ENCODE measurements around the gene ANO3.

DNA sequence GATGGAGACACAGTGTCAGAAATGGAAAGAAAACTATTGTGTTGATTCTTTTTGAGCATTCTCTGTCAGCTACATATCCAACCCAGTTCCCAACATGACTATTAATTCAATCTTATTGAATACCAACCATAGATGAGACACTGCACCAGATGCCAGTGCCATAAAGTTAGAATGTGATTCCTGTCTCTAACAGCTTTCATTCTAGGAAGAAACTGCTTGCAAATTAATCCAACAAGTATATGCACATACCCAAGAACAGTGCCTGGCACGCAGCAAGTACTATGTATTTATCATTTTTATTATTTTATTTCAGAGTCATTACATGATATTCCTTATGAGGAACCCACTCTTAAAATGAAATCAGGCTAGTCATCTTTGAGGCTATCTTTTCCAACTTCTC is 355.4 kb downstream of the ANO3 start:
- TF ChIP-seq GATA3 (IDR thresholded peaks at IDR 0.05; ENCODE audit: low read depth, low read length) = no peak
- no peak for TF ChIP-seq GATA2 (IDR thresholded peaks at IDR 0.05; ENCODE audit: low read depth, low read length)
